ENCODE results near the gene OR56A3. TPM values are rescaled to one million over a fixed set of nuclear protein-coding genes. Genes with fewer than 3 reads are reported as not detected.

OR56A3 gene
- total RNA-seq, 1 donor from 2014 or later, result not detected

- Mint-ChIP-seq H3K4me1 (ENCODE audit: unreplicated experiment) (no peaks in the 10 kb centered on the region), H3K27me3 (no peaks in the 10 kb centered on the region), H3K36me3 (no peaks in the 10 kb centered on the region), H3K9me3 (peaks cover 29% of the 10 kb centered on the region), H3K27ac (no peak overlapping the region), H3K4me3 (no peak overlapping the region)
- DNase-seq (ENCODE audit: extremely low spot score, unreplicated experiment), result no peak
- no peak for TF ChIP-seq CTCF (conservative IDR thresholded peaks at IDR 0.05)
These were observed 11.4 kb upstream of the OR56A3 start for GRCh38 chr11:5930614-5931013.

GRCh38 chr11:5931061-5931460 lies 11.0 kb upstream of the OR56A3 start:
- H3K36me3 Mint-ChIP-seq, result no peaks in the 10 kb centered on the region
- no peak for DNase-seq (ENCODE audit: extremely low spot score, unreplicated experiment)
- H3K4me1 Mint-ChIP-seq (ENCODE audit: unreplicated experiment), result no peaks in the 10 kb centered on the region
- no peaks in the 10 kb centered on the region for H3K27me3 Mint-ChIP-seq
- H3K4me3 Mint-ChIP-seq, result no peak overlapping the region
- H3K27ac Mint-ChIP-seq, result no peak overlapping the region
- no peak for TF ChIP-seq CTCF (conservative IDR thresholded peaks at IDR 0.05)
- peaks cover 32% of the 10 kb centered on the region for H3K9me3 Mint-ChIP-seq

GRCh38 chr11:5932671-5933070 lies 9.4 kb upstream of the OR56A3 start:
- Mint-ChIP-seq H3K4me3 (no peak overlapping the region), H3K36me3 (no peaks in the 10 kb centered on the region), H3K27me3 (no peaks in the 10 kb centered on the region), H3K4me1 (ENCODE audit: unreplicated experiment) (no peaks in the 10 kb centered on the region), H3K27ac (no peak overlapping the region), H3K9me3 (peaks cover 33% of the 10 kb centered on the region)
- DNase-seq (ENCODE audit: extremely low spot score, unreplicated experiment), result no peak
- TF ChIP-seq CTCF (conservative IDR thresholded peaks at IDR 0.05), result no peak

GRCh38 chr11:5933116-5933515 lies 8.9 kb upstream of the OR56A3 start:
- Mint-ChIP-seq H3K9me3 (peaks cover 32% of the 10 kb centered on the region), H3K27ac (no peak overlapping the region), H3K4me3 (no peak overlapping the region), H3K36me3 (no peaks in the 10 kb centered on the region), H3K27me3 (no peaks in the 10 kb centered on the region), H3K4me1 (ENCODE audit: unreplicated experiment) (no peaks in the 10 kb centered on the region)
- DNase-seq (ENCODE audit: extremely low spot score, unreplicated experiment), result no peak
- no peak for TF ChIP-seq CTCF (conservative IDR thresholded peaks at IDR 0.05)

GRCh38 chr11:5937868-5938602 lies 4.0 kb upstream of the OR56A3 start:
- no peaks in the 10 kb centered on the region for H3K36me3 Mint-ChIP-seq
- no peak for DNase-seq (ENCODE audit: extremely low spot score, unreplicated experiment)
- H3K4me3 Mint-ChIP-seq, result no peak overlapping the region

More at GRCh38 chr11:5937868-5938602, 4.0 kb upstream of the OR56A3 start:
- H3K9me3 Mint-ChIP-seq, result peaks cover 11% of the 10 kb centered on the region
- no peaks in the 10 kb centered on the region for H3K27me3 Mint-ChIP-seq
- H3K27ac Mint-ChIP-seq, result no peak overlapping the region
- H3K4me1 Mint-ChIP-seq (ENCODE audit: unreplicated experiment), result no peaks in the 10 kb centered on the region
- TF ChIP-seq CTCF (conservative IDR thresholded peaks at IDR 0.05), result no peak
